ENCODE data around the gene CCDC112.

The CCDC112 gene

DNA sequence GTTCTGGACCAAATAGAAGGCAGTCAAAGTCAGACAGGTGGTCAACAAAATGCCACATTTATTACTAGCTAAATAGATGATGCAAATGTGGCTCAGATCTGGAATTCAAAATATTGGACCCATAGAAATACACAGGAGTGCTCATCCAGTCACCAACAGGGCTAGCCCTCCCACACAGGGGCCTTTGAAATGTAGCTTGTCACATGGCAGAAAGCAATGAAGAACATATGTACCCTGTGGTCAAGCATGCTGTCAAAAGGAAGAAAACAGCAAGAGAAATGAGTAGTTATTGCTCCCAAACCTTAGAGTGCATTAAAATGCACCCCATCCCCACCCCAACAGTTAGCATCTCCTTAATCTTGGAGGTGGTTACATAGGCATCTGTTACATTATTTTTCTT, 20.9 kb upstream of the CCDC112 start:
- Histone ChIP-seq H4K20me1 (ENCODE audit: insufficient read depth, low read length) (no peaks in the 10 kb centered on the region), H3F3A (ENCODE audit: insufficient read depth, low read length) (no peaks in the 10 kb centered on the region), H3K27me3 (ENCODE audit: insufficient read depth, low read length) (no peaks in the 10 kb centered on the region), H3K79me2 (ENCODE audit: insufficient read depth, low read length) (no peaks in the 10 kb centered on the region), H3K36me3 (ENCODE audit: insufficient read depth, low read length) (no peaks in the 10 kb centered on the region), H3K4me1 (ENCODE audit: insufficient read depth, low read length, severe bottlenecking) (no peaks in the 10 kb centered on the region), H3K4me3 (ENCODE audit: low read depth, low read length, poor library complexity, severe bottlenecking) (no peak overlapping the region), H2AFZ (ENCODE audit: low read length) (no peak overlapping the region), H3K27ac (ENCODE audit: low read depth, low read length, poor library complexity, severe bottlenecking) (no peak overlapping the region), H3K9me2 (ENCODE audit: low read depth, low read length) (no peaks in the 10 kb centered on the region), H3K9me3 (ENCODE audit: low read length) (no peaks in the 10 kb centered on the region), H3K9ac (ENCODE audit: low read length) (no peak overlapping the region), H3K4me2 (ENCODE audit: low read length) (no peak overlapping the region)
- no peak for TF ChIP-seq EZH2 (IDR thresholded peaks at IDR 0.05; ENCODE audit: borderline replicate concordance, low read length)
- TF ChIP-seq, protein P1, sequence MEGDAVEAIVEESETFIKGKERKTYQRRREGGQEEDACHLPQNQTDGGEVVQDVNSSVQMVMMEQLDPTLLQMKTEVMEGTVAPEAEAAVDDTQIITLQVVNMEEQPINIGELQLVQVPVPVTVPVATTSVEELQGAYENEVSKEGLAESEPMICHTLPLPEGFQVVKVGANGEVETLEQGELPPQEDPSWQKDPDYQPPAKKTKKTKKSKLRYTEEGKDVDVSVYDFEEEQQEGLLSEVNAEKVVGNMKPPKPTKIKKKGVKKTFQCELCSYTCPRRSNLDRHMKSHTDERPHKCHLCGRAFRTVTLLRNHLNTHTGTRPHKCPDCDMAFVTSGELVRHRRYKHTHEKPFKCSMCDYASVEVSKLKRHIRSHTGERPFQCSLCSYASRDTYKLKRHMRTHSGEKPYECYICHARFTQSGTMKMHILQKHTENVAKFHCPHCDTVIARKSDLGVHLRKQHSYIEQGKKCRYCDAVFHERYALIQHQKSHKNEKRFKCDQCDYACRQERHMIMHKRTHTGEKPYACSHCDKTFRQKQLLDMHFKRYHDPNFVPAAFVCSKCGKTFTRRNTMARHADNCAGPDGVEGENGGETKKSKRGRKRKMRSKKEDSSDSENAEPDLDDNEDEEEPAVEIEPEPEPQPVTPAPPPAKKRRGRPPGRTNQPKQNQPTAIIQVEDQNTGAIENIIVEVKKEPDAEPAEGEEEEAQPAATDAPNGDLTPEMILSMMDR (IDR thresholded peaks at IDR 0.05; ENCODE audit: low read length): no peak

DNA sequence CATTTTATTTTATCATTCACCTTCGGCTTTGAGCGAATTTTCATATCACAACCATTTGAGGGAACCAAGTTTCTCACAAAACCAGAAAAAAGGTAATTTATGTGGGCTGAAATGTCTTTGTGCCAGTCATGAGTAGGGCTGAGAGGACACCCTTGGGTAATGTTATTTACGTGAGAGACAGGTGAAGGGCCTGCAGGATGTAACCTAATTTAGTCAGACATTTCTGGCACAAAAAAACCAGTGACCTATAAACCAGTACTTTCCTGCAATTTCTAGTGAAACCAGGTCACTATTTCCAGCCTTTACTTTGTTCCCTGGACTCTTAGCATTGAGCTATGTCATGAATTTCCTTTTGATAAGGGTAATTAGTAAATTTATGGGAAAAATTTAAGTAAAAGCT, 17.2 kb upstream of the CCDC112 start:
- no peak overlapping the region for H3K4me3 ChIP-seq (ENCODE audit: low read depth, low read length, poor library complexity, severe bottlenecking)
- H3K4me2 ChIP-seq (ENCODE audit: low read length): no peak overlapping the region
- no peaks in the 10 kb centered on the region for H3K79me2 ChIP-seq (ENCODE audit: insufficient read depth, low read length)
- no peaks in the 10 kb centered on the region for H3K4me1 ChIP-seq (ENCODE audit: insufficient read depth, low read length, severe bottlenecking)
- no peak overlapping the region for H3K9ac ChIP-seq (ENCODE audit: low read length)
- no peaks in the 10 kb centered on the region for H3K9me3 ChIP-seq (ENCODE audit: low read length)
- H4K20me1 ChIP-seq (ENCODE audit: insufficient read depth, low read length): no peaks in the 10 kb centered on the region
- no peaks in the 10 kb centered on the region for H3K9me2 ChIP-seq (ENCODE audit: low read depth, low read length)
- no peak overlapping the region for H3K27ac ChIP-seq (ENCODE audit: low read depth, low read length, poor library complexity, severe bottlenecking)
- no peak overlapping the region for H2AFZ ChIP-seq (ENCODE audit: low read length)
- no peak for TF ChIP-seq EZH2 (IDR thresholded peaks at IDR 0.05; ENCODE audit: borderline replicate concordance, low read length)
- TF ChIP-seq, protein P1 (IDR thresholded peaks at IDR 0.05; ENCODE audit: low read length): no peak
- H3K36me3 ChIP-seq (ENCODE audit: insufficient read depth, low read length): no peaks in the 10 kb centered on the region
- H3F3A ChIP-seq (ENCODE audit: insufficient read depth, low read length): no peaks in the 10 kb centered on the region
- no peaks in the 10 kb centered on the region for H3K27me3 ChIP-seq (ENCODE audit: insufficient read depth, low read length)

DNA sequence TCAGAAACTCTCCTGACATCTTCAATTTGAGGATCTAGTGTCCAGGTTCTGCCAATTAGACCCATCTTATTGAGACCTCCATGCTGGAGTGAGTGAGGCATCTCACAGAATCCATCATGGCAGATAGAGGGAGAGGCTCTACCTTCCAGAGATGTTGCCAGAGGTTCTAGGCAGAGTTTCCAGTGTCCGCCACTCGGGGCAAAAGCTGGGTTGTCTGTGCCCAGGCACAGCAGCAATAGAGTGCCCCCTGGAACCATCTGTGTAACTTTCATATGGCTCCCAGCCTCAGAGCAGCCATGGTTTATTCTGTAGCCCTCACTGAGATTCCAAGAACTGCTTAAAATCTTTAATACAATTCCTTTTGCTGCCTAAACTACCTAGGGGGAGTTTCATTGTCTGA, 16.6 kb upstream of the CCDC112 start:
- Histone ChIP-seq H4K20me1 (ENCODE audit: insufficient read depth, low read length) (no peaks in the 10 kb centered on the region), H2AFZ (ENCODE audit: low read length) (no peak overlapping the region), H3K9me2 (ENCODE audit: low read depth, low read length) (no peaks in the 10 kb centered on the region), H3F3A (ENCODE audit: insufficient read depth, low read length) (no peaks in the 10 kb centered on the region), H3K4me1 (ENCODE audit: insufficient read depth, low read length, severe bottlenecking) (no peaks in the 10 kb centered on the region), H3K27me3 (ENCODE audit: insufficient read depth, low read length) (no peaks in the 10 kb centered on the region), H3K27ac (ENCODE audit: low read depth, low read length, poor library complexity, severe bottlenecking) (no peak overlapping the region), H3K4me2 (ENCODE audit: low read length) (no peak overlapping the region), H3K79me2 (ENCODE audit: insufficient read depth, low read length) (no peaks in the 10 kb centered on the region), H3K9me3 (ENCODE audit: low read length) (no peaks in the 10 kb centered on the region), H3K4me3 (ENCODE audit: low read depth, low read length, poor library complexity, severe bottlenecking) (no peak overlapping the region), H3K9ac (ENCODE audit: low read length) (no peak overlapping the region), H3K36me3 (ENCODE audit: insufficient read depth, low read length) (no peaks in the 10 kb centered on the region)
- TF ChIP-seq, protein P1 (IDR thresholded peaks at IDR 0.05; ENCODE audit: low read length): no peak
- no peak for TF ChIP-seq EZH2 (IDR thresholded peaks at IDR 0.05; ENCODE audit: borderline replicate concordance, low read length)
